A549 (cell line): ENCODE results near the gene HOXD12. TPM values are rescaled to one million over a fixed set of nuclear protein-coding genes. Genes with fewer than 3 reads are reported as not detected.
A peak's percentile ranks its signal among the peaks of the same experiment; 100 is the strongest.

ENCODE experiments used
- ATAC-seq, 2 experiments: fragments of 200-7000 bp in 1 of 2; fragments of >200 bp in 1 of 2; cut with Nextera tagmentation in 1 of 2; cut with Tn5 transposase in 1 of 2; 3 replicates each; pipeline versions ENCODE4 v1.8.0 to v1.9.1; 2018 to 2020; ENCODE audit warnings: mild to moderate bottlenecking in 1 of 2, moderate library complexity in 1 of 2
- CTCF ChIA-PET: fragments of 300-600 bp; sonication (Branson Sonifier 250); formaldehyde crosslinking; extraction: SDS; loops from one replicate; lab custom pipeline; 2021; ENCODE audit warnings: antibody characterized with exemption, inconsistent platforms; lab: Yijun Ruan, JAX
- POLR2A ChIA-PET: fragments of 350-600 bp; formaldehyde crosslinking; extraction: SDS; loops from one replicate; lab custom pipeline; 2021; ENCODE audit warnings: antibody characterized with exemption, inconsistent platforms; lab: Yijun Ruan, JAX
- DNase-seq, 2 experiments: peaks; one replicate each; pipeline versions ENCODE4 v3.0.0 to v3.0.0-alpha.2; 2011 to 2016; ENCODE audit warnings: low read depth in 1 of 2, low spot score in 1 of 2
- FAIRE-seq: peaks from 2 replicates; lab custom pipeline; 2011; peaks lifted over from hg19 to GRCh38; lab: Jason Lieb, UNC
- H3K27ac ChIP-seq, 2 experiments: fragments of >200 bp; sonication (Bioruptor Twin); formaldehyde crosslinking; 3 replicates each; pipeline ENCODE4 v1.5.1; 2016 to 2017
- H3K4me1 ChIP-seq: fragments of >200 bp; sonication (Bioruptor Twin); formaldehyde crosslinking; 3 replicates; pipeline ENCODE4 v1.6.1; 2016
- H3K4me2 ChIP-seq: fragments of >200 bp; sonication (Bioruptor Twin); formaldehyde crosslinking; 3 replicates; pipeline ENCODE4 v1.6.1; 2016
- H3K4me3 ChIP-seq: fragments of >200 bp; sonication (Bioruptor Twin); formaldehyde crosslinking; 3 replicates; pipeline ENCODE4 v1.5.1; 2016
- H3K9me3 ChIP-seq: fragments of >200 bp; sonication (Bioruptor Twin); formaldehyde crosslinking; 3 replicates; pipeline ENCODE4 v1.6.1; 2016
- BHLHE40 ChIP-seq: IDR thresholded peaks from 2 replicates; pipeline ENCODE4 v1.6.1; 2012; ENCODE audit warnings: low read depth, low read length, inconsistent platforms
- CEBPB ChIP-seq, 2 experiments: fragments of >200 bp in 1 of 2; sonication (Bioruptor Twin) in 1 of 2; formaldehyde crosslinking in 1 of 2; IDR thresholded peaks; 2 replicates each; pipeline ENCODE4 v1.6.1; 2012 to 2016
- ESRRA ChIP-seq: fragments of 150-350 bp; IDR thresholded peaks from 2 replicates; pipeline ENCODE4 v1.6.1; 2014; ENCODE audit warnings: mild to moderate bottlenecking, low read length, borderline replicate concordance
- HDAC2 ChIP-seq: fragments of 200-600 bp; sonication (generic); IDR thresholded peaks from 2 replicates; pipeline ENCODE4 v1.6.1; 2016
- HOXB13 ChIP-seq: fragments of 250-450 bp; sonication (Bioruptor Pico); IDR thresholded peaks from 2 replicates; pipeline ENCODE4 v1.5.0; 2020; ENCODE audit warnings: low read depth, mild to moderate bottlenecking, moderate library complexity
- JUNB ChIP-seq: fragments of >200 bp; sonication (Bioruptor Twin); formaldehyde crosslinking; IDR thresholded peaks from 2 replicates; pipeline ENCODE4 v1.6.1; 2016
- NPAS2 ChIP-seq: fragments of 250-450 bp; sonication (Bioruptor Pico); IDR thresholded peaks from 2 replicates; pipeline ENCODE4 v1.8.0; 2022; ENCODE audit warnings: mild to moderate bottlenecking, moderate library complexity, borderline replicate concordance
- NR3C1 ChIP-seq: fragments of >200 bp; sonication (Bioruptor Twin); formaldehyde crosslinking; IDR thresholded peaks from 3 replicates; pipeline ENCODE4 v1.6.1; 2017
- RAD21 ChIP-seq, 2 experiments: fragments of >200 bp in 1 of 2; sonication (Bioruptor Twin) in 1 of 2; formaldehyde crosslinking in 1 of 2; IDR thresholded peaks in 1 of 2; conservative IDR thresholded peaks in 1 of 2; 2 replicates in 1 of 2; 3 replicates in 1 of 2; pipeline ENCODE4 v1.6.1; 2012 to 2018; ENCODE audit warnings: inconsistent platforms in 1 of 2
- RCOR1 ChIP-seq: fragments of 150-350 bp; IDR thresholded peaks from 2 replicates; pipeline ENCODE4 v1.6.1; 2014; ENCODE audit warnings: antibody characterized with exemption, low read length, low read depth
- SMC3 ChIP-seq: fragments of >200 bp; sonication (Bioruptor Twin); formaldehyde crosslinking; IDR thresholded peaks from 3 replicates; pipeline ENCODE4 v1.6.1; 2018; ENCODE audit warnings: inconsistent platforms
- ZC3H11A ChIP-seq: fragments of 450-650 bp; IDR thresholded peaks from 2 replicates; pipeline ENCODE4 v1.6.1; 2014; ENCODE audit warnings: antibody characterized with exemption, mild to moderate bottlenecking
- ZFP36 ChIP-seq: fragments of 450-650 bp; IDR thresholded peaks from 2 replicates; pipeline ENCODE4 v1.6.1; 2014; ENCODE audit warnings: borderline replicate concordance; ENCODE audit not compliant: partially characterized antibody
- WGBS: methylation state at CpG from one replicate; pipeline ENCODE4 v1.1.6; 2017; ENCODE audit errors: missing lambda C conversion rate; 5-methylcytosine and 5-hydroxymethylcytosine counted together
- polyA plus RNA-seq, 4 experiments: library from polyadenylated mRNA; depleted of rRNA in 3 of 4; stranded (reverse); fragments of >200 nt; fragmentation: RNase III in 1 of 4; extraction: RNeasy Plus Mini Kit Qiagen cat#74134 plus additional on column Dnase treatment in 1 of 4; gene quantifications; 2 replicates in 3 of 4; 3 replicates in 1 of 4; pipeline ENCODE4 v1.2.3, GENCODE V29; 2011 to 2017
- TF ChIP-seq, protein P1 (sequence below): IDR thresholded peaks from 2 replicates; pipeline ENCODE4 v1.6.1; 2012; ENCODE audit warnings: low read depth, borderline replicate concordance
- TF ChIP-seq, protein P2 (sequence below): fragments of >200 bp; sonication (Bioruptor Twin); formaldehyde crosslinking; IDR thresholded peaks from 3 replicates; pipeline ENCODE4 v1.5.1; 2016
- TF ChIP-seq, protein P3 (sequence below): fragments of 150-350 bp; IDR thresholded peaks from 2 replicates; pipeline ENCODE4 v1.6.1; 2014; ENCODE audit warnings: low read depth, mild to moderate bottlenecking, low read length
- TF ChIP-seq, protein P4 (sequence below): fragments of 250-450 bp; sonication (Bioruptor Pico); IDR thresholded peaks from 2 replicates; pipeline ENCODE4 v1.5.0; 2021; ENCODE audit warnings: mild to moderate bottlenecking, moderate library complexity, borderline replicate concordance

The HOXD12 gene
- polyA plus RNA-seq, 2 of the 4 experiments (the other 2 are of a cell fraction) = not detected

DNA sequence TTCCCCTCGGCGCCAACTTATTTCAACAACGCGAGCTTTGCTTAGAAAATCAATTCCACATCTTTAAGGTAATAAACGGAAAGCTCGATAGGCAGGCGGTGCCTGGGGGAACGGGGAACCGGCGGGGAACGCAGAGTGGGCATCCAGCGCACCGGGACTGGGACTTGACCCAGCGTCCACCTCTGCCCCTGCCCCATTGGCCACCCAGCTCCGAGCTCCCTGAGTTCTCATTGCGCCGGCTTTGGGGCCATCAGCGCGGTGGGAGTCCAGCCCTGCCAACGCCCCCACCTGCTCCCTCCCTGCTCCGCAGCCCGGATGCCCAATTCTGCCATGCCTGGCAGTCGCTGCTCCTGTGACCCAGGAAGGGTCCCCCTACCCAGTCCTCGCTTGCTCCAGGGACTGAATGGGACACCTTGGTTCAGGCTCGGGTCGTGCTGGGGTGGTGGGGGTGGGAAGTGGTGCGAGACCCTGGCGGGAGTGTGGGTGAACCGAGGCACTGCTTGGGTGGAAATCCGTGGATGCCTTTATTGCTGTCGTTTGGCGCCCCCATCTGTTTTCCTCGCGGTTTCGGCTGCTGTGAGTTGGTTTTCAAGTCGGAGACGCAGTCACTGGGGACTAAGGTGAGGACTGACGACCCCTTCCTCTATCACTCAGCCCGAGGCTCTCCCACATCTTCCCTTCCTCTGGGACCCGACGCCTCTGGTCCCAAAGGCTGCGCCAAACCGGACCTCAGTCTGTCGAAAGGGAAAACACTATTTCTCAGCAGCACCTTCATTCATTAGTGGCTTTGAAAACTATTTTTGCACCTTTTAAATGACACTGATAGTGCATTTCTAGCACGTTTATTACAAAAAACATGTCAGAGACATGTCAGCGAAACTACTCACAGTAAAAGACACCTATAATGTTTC, 13.5 kb upstream of the HOXD12 start:
- ChIA-PET POLR2A (interaction anchor here (1.3 kb wide), 1 partner anchor 11 kb away, joined by 3 read pairs; no protein-coding TSS in a partner anchor), CTCF (interaction anchor here (0.6 to 4.8 kb wide), 20 partner anchors 8 to 1699 kb away, joined by 3 to 42 read pairs (median 4); partner anchors contain the start of genes HOXD12 and LNPK)
- H3K9me3 ChIP-seq = peaks cover 7% of the 10 kb centered on the region
- DNase-seq = peak in 1 of 2 experiments; percentile 55
- TF ChIP-seq RAD21 (conservative IDR thresholded peaks at IDR 0.05 in 1 of 2, IDR thresholded peaks at IDR 0.05 in 1 of 2) (peak; percentile 82 to 86), SMC3 (peak; percentile 64), HDAC2 (no peak)
- TF ChIP-seq, protein P1, sequence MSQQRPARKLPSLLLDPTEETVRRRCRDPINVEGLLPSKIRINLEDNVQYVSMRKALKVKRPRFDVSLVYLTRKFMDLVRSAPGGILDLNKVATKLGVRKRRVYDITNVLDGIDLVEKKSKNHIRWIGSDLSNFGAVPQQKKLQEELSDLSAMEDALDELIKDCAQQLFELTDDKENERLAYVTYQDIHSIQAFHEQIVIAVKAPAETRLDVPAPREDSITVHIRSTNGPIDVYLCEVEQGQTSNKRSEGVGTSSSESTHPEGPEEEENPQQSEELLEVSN = no peak
- TF ChIP-seq, protein P2, sequence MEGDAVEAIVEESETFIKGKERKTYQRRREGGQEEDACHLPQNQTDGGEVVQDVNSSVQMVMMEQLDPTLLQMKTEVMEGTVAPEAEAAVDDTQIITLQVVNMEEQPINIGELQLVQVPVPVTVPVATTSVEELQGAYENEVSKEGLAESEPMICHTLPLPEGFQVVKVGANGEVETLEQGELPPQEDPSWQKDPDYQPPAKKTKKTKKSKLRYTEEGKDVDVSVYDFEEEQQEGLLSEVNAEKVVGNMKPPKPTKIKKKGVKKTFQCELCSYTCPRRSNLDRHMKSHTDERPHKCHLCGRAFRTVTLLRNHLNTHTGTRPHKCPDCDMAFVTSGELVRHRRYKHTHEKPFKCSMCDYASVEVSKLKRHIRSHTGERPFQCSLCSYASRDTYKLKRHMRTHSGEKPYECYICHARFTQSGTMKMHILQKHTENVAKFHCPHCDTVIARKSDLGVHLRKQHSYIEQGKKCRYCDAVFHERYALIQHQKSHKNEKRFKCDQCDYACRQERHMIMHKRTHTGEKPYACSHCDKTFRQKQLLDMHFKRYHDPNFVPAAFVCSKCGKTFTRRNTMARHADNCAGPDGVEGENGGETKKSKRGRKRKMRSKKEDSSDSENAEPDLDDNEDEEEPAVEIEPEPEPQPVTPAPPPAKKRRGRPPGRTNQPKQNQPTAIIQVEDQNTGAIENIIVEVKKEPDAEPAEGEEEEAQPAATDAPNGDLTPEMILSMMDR = peak; percentile 73
- ATAC-seq = peak; percentile 51 to 69
- H3K27ac ChIP-seq = no peak overlapping the region
- FAIRE-seq = no peak
- peaks cover 7% of the 10 kb centered on the region; the same call in 1 of the 3 replicates for H3K4me1 ChIP-seq
- WGBS = 5% methylated on average over 33 of the region's 46 CpGs
- H3K4me2 ChIP-seq = peak overlapping the region; percentile 91
- H3K4me3 ChIP-seq = peak overlapping the region; percentile 38

DNA sequence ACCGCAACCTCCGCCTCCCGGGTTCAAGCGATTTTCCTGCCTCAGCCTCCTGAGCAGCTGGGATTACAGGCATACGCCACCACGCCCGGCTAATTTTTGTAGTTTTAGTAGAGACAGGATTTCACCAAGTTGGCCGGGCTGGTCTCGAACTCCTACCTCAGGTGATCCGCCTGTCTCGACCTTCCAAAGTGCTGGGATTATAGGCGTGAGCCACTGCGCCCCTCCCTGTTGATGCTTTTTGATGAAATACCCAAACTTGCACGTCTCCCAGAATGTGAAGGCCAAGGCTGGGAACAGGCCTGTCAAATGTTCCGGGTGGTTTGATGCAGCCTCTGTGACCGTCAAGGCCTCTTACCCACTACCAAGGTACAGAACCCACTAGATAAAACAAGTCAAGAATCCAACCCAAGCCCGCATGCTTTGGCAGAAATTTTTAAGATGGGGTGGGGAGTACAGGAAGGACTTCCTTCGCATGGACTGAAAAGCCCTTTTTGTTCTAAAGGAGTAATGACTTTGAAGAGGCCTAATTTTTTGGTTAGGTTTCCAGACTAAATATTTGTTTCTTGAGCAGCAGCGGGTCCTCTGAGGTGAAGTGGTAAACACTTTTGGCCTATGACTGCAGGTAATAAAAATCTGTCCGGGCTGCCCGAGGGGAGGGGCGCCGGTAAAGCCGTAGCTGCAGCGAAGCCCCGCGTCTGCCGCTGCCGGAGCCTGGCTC, 12.1 kb upstream of the HOXD12 start:
- no peak for FAIRE-seq
- no peaks in the 10 kb centered on the region for H3K9me3 ChIP-seq
- TF ChIP-seq CEBPB (IDR thresholded peaks at IDR 0.05) (no peak), ESRRA (no peak), JUNB (no peak), NPAS2 (CRISPR knock-in tag) (no peak), HOXB13 (no peak), BHLHE40 (no peak), NR3C1 (no peak), ZC3H11A (no peak), SMC3 (no peak), RCOR1 (no peak), ZFP36 (no peak)
- TF ChIP-seq, protein P3, sequence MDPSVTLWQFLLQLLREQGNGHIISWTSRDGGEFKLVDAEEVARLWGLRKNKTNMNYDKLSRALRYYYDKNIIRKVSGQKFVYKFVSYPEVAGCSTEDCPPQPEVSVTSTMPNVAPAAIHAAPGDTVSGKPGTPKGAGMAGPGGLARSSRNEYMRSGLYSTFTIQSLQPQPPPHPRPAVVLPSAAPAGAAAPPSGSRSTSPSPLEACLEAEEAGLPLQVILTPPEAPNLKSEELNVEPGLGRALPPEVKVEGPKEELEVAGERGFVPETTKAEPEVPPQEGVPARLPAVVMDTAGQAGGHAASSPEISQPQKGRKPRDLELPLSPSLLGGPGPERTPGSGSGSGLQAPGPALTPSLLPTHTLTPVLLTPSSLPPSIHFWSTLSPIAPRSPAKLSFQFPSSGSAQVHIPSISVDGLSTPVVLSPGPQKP = no peak
- TF ChIP-seq, protein P4, sequence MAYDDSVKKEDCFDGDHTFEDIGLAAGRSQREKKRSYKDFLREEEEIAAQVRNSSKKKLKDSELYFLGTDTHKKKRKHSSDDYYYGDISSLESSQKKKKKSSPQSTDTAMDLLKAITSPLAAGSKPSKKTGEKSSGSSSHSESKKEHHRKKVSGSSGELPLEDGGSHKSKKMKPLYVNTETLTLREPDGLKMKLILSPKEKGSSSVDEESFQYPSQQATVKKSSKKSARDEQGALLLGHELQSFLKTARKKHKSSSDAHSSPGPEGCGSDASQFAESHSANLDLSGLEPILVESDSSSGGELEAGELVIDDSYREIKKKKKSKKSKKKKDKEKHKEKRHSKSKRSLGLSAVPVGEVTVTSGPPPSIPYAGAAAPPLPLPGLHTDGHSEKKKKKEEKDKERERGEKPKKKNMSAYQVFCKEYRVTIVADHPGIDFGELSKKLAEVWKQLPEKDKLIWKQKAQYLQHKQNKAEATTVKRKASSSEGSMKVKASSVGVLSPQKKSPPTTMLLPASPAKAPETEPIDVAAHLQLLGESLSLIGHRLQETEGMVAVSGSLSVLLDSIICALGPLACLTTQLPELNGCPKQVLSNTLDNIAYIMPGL (CRISPR knock-in tag) = no peak
- TF ChIP-seq, all 56 proteins: peak for 0
- Histone ChIP-seq H3K4me1 (peaks cover 7% of the 10 kb centered on the region; the same call in 1 of the 3 replicates), H3K4me3 (peak overlapping the region; percentile 22; the same call in 1 of the 3 replicates), H3K4me2 (peak overlapping the region; percentile 77), H3K27ac (no peak overlapping the region)
- ATAC-seq = no peak
- POLR2A ChIA-PET = no interaction called here
- CTCF ChIA-PET = interaction anchor here (0.7 to 4.8 kb wide), 10 partner anchors 7 to 1532 kb away, joined by 3 to 42 read pairs (median 6); partner anchors contain the start of gene HOXD12
- DNase-seq = no peak
- WGBS = 76% methylated on average over 27 of the region's 29 CpGs
